ENCODE measurements around the gene MIPOL1. TPM values are rescaled to one million over a fixed set of nuclear protein-coding genes. Genes with fewer than 3 reads are reported as not detected.

Gene MIPOL1
- total and polyA plus RNA-seq, 2 donors (not counting 3 experiments of a cell fraction or from before 2014, with no cell fraction given) = 3.4 to 33.5 TPM

DNA sequence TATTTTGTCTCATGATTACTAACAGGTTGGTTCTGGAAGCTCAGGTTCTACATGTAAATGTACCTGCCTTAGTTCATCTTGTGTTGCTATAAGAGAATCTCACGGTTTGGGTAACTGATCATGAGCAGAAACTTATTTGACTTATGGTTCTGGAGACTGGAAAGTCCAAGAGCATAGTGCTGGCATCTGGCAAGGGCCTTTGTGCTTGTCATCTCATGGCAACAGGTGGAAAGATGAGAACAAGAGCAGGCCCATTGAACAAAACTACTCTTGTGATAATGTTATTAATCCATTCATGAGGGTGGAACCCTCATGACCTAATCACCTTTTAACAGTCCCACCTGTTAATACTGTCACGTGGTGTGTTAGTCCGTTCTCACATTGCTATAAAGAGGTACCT lies 23.3 kb downstream of the MIPOL1 start:
- Histone ChIP-seq H2AFZ (ENCODE audit: low read depth, low read length) (no peak overlapping the region), H3K27me3 (ENCODE audit: control insufficient read depth in 2 of 2, insufficient read depth in 2 of 2, low read length in 2 of 2) (no peaks in the 10 kb centered on the region), H3K27ac (ENCODE audit: insufficient read depth, low read depth, low read length) (no peak overlapping the region), H4K20me1 (replicated peaks; ENCODE audit: control insufficient read depth, extremely low read depth, insufficient read depth, low read length) (no peaks in the 10 kb centered on the region), H3K36me3 (ENCODE audit: control insufficient read depth in 2 of 2, extremely low read depth in 1 of 2, insufficient read depth in 2 of 2, low read length in 2 of 2) (peaks cover 1 to 3% of the 10 kb centered on the region in 2 experiments), H3K4me1 (ENCODE audit: control insufficient read depth, extremely low read depth, insufficient read depth, low read length) (no peaks in the 10 kb centered on the region), H3K9me3 (replicated peaks; ENCODE audit: control insufficient read depth, insufficient read depth, low read length) (no peaks in the 10 kb centered on the region), H3K4me3 (replicated peaks in 1 of 3; ENCODE audit: insufficient read depth in 1 of 3, low read depth in 1 of 3, low read length in 3 of 3) (no peak overlapping the region), H3K9ac (replicated peaks; ENCODE audit: extremely low read depth, insufficient read depth, low read length) (no peak overlapping the region), H3K4me2 (ENCODE audit: insufficient read depth, low read length) (no peak overlapping the region), H3K9me1 (replicated peaks; ENCODE audit: control insufficient read depth, extremely low read depth, insufficient read depth, low read length) (no peaks in the 10 kb centered on the region), H3K79me2 (ENCODE audit: control insufficient read depth, insufficient read depth, low read length) (peaks cover 18% of the 10 kb centered on the region)
- intact Hi-C loops (cut with micrococcal nuclease) = no loop called here
- FAIRE-seq (no peak), DNase-seq (ENCODE audit: low read depth, low spot score) (no peak)
- TF ChIP-seq GATA2 (IDR thresholded peaks at IDR 0.05; ENCODE audit: insufficient read depth, insufficient read length, low read depth, low read length) = no peak
- TF ChIP-seq POLR2AphosphoS5 (IDR thresholded peaks at IDR 0.05; ENCODE audit: insufficient read depth, low read depth, low read length) = no peak
- TF ChIP-seq CTCF (IDR thresholded peaks at IDR 0.05; ENCODE audit: extremely low read depth in 1 of 2, insufficient read depth in 1 of 2, low read depth in 1 of 2, low read length in 2 of 2) = no peak
- no peak for TF ChIP-seq EZH2 (IDR thresholded peaks at IDR 0.05; ENCODE audit: borderline replicate concordance, low read depth, low read length, severe bottlenecking)
- no peak for TF ChIP-seq MYC (IDR thresholded peaks at IDR 0.05; ENCODE audit: low read depth, low read length)
- TF ChIP-seq JUN (IDR thresholded peaks at IDR 0.05; ENCODE audit: borderline replicate concordance, insufficient read depth, insufficient read length, low read depth) = no peak
- TF ChIP-seq FOS (IDR thresholded peaks at IDR 0.05; ENCODE audit: borderline replicate concordance, insufficient read depth, low read length) = no peak
- no peak for TF ChIP-seq POLR2A (IDR thresholded peaks at IDR 0.05; ENCODE audit: low read depth, low read length)
- TF ChIP-seq, protein P1, sequence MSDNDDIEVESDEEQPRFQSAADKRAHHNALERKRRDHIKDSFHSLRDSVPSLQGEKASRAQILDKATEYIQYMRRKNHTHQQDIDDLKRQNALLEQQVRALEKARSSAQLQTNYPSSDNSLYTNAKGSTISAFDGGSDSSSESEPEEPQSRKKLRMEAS (IDR thresholded peaks at IDR 0.05; ENCODE audit: insufficient read depth, insufficient read length) = no peak
- dilution Hi-C loops (cut with MboI; ENCODE audit: extremely low pct_ligation_motif_present, low sequenced_read_pairs) = no loop called here
- ChIA-PET CTCF (interaction anchor here (1.6 to 1.8 kb wide), 2 partner anchors 9 to 71 kb away, joined by 5 to 20 read pairs; no protein-coding TSS in a partner anchor), POLR2A (no interaction called here)
- no TSS peak for BruUV-seq (replicated peaks)
